Right cardiac atrium (tissue), 5 donors: ENCODE measurements around the gene LZTFL1. TPM values are rescaled to one million over a fixed set of nuclear protein-coding genes. Genes with fewer than 3 reads are reported as not detected.

ENCODE experiments used
- ATAC-seq, 2 donors: fragments of 200-7000 bp; cut with Tn5 transposase; one replicate each; pipeline versions ENCODE4 v1.8.0 to v1.9.1; 2020; ENCODE audit warnings: moderate library complexity in 2 of 2, mild to moderate bottlenecking in 1 of 2
- DNase-seq, 3 donors: peaks; one replicate each; pipeline ENCODE4 v3.0.0-alpha.2; 2020
- H3K27ac ChIP-seq: one replicate; pipeline ENCODE4 v1.5.1; 2013; ENCODE audit warnings: mild to moderate bottlenecking, low read length, control low read depth, moderate library complexity
- H3K27me3 ChIP-seq: one replicate; pipeline ENCODE4 v1.6.1; 2013; ENCODE audit not compliant: control insufficient read depth, insufficient read depth
- H3K4me1 ChIP-seq: one replicate; pipeline ENCODE4 v1.6.1; 2013; ENCODE audit warnings: low read length; ENCODE audit not compliant: control insufficient read depth, insufficient read depth
- H3K4me3 ChIP-seq: one replicate; pipeline ENCODE4 v1.5.1; 2013; ENCODE audit warnings: low read length, control low read depth
- H3K9me3 ChIP-seq: one replicate; pipeline ENCODE4 v1.6.1; 2013; ENCODE audit warnings: low read length; ENCODE audit not compliant: control insufficient read depth
- WGBS: extraction: QIAGEN DNeasy Blood & Tissue Kit; methylation state at CpG from one replicate; pipeline ENCODE4 v1.1.7; 2013; 5-methylcytosine and 5-hydroxymethylcytosine counted together
- intact Hi-C, 4 donors: fragments of 100-400 bp; cut with DNase I; formaldehyde crosslinking; loops; one replicate each; pipeline versions ENCODE4 v1.11.0 to v1.14.0; 2022 to 2023
- long read RNA-seq, 4 donors: library from polyadenylated mRNA; unstranded; transcript quantifications; one replicate each; pipeline ENCODE4 v2.0.0, GENCODE V29; 2020 to 2021
- polyA plus RNA-seq: library from polyadenylated mRNA; stranded (reverse); fragments of 200-250 nt; gene quantifications from one replicate; pipeline ENCODE4 v1.2.3, GENCODE V29; 2013
- total RNA-seq, 4 donors: library from RNA; stranded (reverse); fragmentation: NEBNext Ultra II Directional; extraction: Animal tissue kit (Norgen Biotek cat#: 25700); gene quantifications; one replicate each; pipeline ENCODE4 v1.2.1, GENCODE V29; 2021
- donor health status: healthy with polysubstance abuse.
- donor health status: DM: no; HTN: yes; CAD: no.
- donor health status: DM: no; HTN: no; CAD: no.
- donor health status: DM: no; HTN: yes; CAD: no; lungs with severe emphysema.
- donor health status: DM: yes; HTN: yes; CAD: no.

The LZTFL1 gene, protein sequence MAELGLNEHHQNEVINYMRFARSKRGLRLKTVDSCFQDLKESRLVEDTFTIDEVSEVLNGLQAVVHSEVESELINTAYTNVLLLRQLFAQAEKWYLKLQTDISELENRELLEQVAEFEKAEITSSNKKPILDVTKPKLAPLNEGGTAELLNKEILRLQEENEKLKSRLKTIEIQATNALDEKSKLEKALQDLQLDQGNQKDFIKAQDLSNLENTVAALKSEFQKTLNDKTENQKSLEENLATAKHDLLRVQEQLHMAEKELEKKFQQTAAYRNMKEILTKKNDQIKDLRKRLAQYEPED
- total RNA-seq (10 to 100 TPM; 10.1 to 13.4 (median 11.8) TPM), polyA plus RNA-seq (5.0 TPM)
- long read RNA-seq, donor 1, full-length matches to known transcripts: 11 of 14 reads
- long read RNA-seq, donor 1, partial matches to known transcripts: 1 of 14 reads
- long read RNA-seq, donor 1, other reads (novel, unspliced or antisense): 2 of 14 reads
- long read RNA-seq, donor 2, full-length matches to known transcripts: 3 of 3 reads
- long read RNA-seq, donor 2, partial matches to known transcripts: 0 of 3 reads
- long read RNA-seq, donor 2, other reads (novel, unspliced or antisense): 0 of 3 reads
- long read RNA-seq, donor 3, full-length matches to known transcripts: 21 of 24 reads
- long read RNA-seq, donor 3, partial matches to known transcripts: 2 of 24 reads
- long read RNA-seq, donor 3, other reads (novel, unspliced or antisense): 1 of 24 reads
- long read RNA-seq, donor 4, full-length matches to known transcripts: 1 of 1 reads
- long read RNA-seq, donor 4, partial matches to known transcripts: 0 of 1 reads
- long read RNA-seq, donor 4, other reads (novel, unspliced or antisense): 0 of 1 reads

DNA sequence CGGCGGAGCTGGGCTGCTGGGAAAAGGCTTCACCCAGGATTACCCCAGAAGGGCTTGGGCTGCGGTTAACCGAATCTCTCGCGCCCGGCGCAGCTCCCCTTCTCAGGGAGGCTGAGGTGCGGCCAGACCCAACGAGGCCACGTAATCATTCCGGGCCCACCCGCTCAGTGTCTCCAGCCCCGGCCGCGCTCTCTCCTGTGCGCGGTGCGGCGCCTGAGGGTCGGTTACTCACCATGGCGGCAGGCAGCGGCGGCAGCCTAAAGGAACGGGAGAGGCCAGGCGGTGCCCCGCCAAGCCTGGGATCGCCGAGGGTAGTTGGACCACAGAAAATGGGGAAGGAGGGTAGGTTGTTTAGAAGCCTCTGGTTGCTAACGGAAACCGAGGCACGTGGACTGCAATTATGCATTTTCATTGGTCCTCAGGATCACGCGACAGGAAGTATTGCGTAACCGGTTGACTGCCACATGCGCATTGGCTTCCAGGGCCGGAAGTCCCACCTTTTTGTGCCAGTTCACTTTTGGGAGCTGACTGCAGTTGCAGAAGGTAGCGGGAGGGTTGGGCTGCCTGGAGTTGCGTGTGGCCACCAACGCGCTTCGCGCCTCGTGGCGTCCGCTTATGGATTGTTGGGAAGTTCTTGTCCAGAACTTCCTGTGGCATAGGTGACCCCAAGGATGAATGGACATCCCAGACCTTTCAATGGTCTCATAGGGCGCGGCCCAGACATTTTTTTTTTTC lies at the start of gene LZTFL1:
TSS of gene LZTFL1 (minus strand) at position 363 of the 735 bp plus-strand sequence. CDS start at position 235, 128 bp downstream.
- Histone ChIP-seq H3K4me3 (peak within 1 kb of the TSS; percentile 82), H3K9me3 (no peaks in the 10 kb centered on the region), H3K27ac (peak within 1 kb of the TSS; percentile 60), H3K27me3 (no peaks in the 10 kb centered on the region), H3K4me1 (peaks cover 2% of the 10 kb centered on the region)
- DNase-seq: peak; percentile 93 to 96 (median 93)
- ATAC-seq: peak; percentile 98 to 99
- 4% methylated on average over 49 of the region's 49 CpGs for WGBS
- intact Hi-C loops: no loop called here

DNA sequence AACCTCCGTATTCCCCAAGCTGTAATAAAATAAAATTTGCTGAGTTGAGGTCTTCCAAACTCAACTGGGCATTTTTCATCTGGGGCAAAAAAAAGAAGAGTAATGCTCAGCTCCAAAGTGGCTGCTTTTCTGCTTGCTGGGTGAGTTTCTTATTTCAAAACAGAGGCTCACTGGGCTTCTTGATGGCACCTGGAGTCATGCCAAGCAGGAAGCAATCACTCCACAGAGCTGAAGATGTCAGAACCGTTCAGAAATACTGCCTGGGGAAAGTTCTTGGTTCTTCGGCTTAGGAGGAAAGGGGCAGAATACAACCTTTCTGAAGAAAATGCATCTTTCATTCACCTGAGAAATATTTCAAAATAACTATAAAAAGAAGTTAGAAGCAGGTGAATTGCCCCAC lies 48.5 kb upstream of the LZTFL1 start:
- DNase-seq (no peak), ATAC-seq (no peak)
- Histone ChIP-seq H3K4me3 (no peak overlapping the region), H3K9me3 (no peaks in the 10 kb centered on the region), H3K27ac (no peak overlapping the region), H3K4me1 (no peaks in the 10 kb centered on the region), H3K27me3 (no peaks in the 10 kb centered on the region)
- 40% methylated on average over 3 of the region's 3 CpGs for WGBS
- intact Hi-C loops: no loop called here

DNA sequence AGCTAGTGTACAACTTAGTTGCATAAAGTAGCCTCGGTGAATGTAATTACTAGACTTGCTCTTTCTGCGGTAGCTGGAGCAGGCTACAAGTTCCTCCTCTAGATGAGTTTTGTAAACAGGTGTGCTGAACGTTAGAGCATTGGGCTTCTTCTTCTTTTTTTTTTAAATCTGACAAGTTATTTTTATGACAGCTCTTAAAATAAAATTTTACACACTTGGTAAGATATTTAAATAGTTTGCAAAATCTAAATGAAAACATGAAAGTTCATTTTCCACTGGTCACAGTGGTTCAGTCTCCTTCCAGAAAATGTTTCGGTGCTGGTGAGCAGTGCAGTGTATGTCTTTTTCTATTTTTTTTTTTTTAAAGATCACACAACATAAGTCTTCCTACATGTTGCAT lies 47.4 kb upstream of the LZTFL1 start:
- Histone ChIP-seq H3K27ac (no peak overlapping the region), H3K9me3 (no peaks in the 10 kb centered on the region), H3K4me1 (no peaks in the 10 kb centered on the region), H3K4me3 (no peak overlapping the region), H3K27me3 (no peaks in the 10 kb centered on the region)
- no peak for DNase-seq
- intact Hi-C loops: no loop called here
- 80% methylated on average over 4 of the region's 4 CpGs for WGBS
- ATAC-seq: no peak

- Histone ChIP-seq H3K27ac (no peak overlapping the region), H3K9me3 (no peaks in the 10 kb centered on the region), H3K4me1 (no peaks in the 10 kb centered on the region), H3K4me3 (no peak overlapping the region), H3K27me3 (no peaks in the 10 kb centered on the region)
- intact Hi-C loops: no loop called here
- WGBS: 61% methylated on average over 7 of the region's 7 CpGs
- ATAC-seq: no peak
- DNase-seq: no peak
Measured at GRCh38 chr3:45887759-45888511, 46.0 kb upstream of the LZTFL1 start.

GRCh38 chr3:45887285-45887684 lies 45.4 kb upstream of the LZTFL1 start:
- H3K4me1 ChIP-seq: no peaks in the 10 kb centered on the region
- no peaks in the 10 kb centered on the region for H3K9me3 ChIP-seq
- no peak overlapping the region for H3K27ac ChIP-seq
- no peaks in the 10 kb centered on the region for H3K27me3 ChIP-seq
- ATAC-seq (no peak), DNase-seq (no peak)
- no peak overlapping the region for H3K4me3 ChIP-seq
- WGBS: 63% methylated on average over 4 of the region's 4 CpGs
- intact Hi-C loops: no loop called here

GRCh38 chr3:45885979-45886705 lies 44.2 kb upstream of the LZTFL1 start, which contains the start of gene CCR9:
Gene CCR9, plus strand, starts transcription at chr3:45886543. Its CDS starts 8,391 bp downstream, at chr3:45894934.
- 82% methylated on average over 9 of the region's 9 CpGs for WGBS
- H3K27me3 ChIP-seq: no peaks in the 10 kb centered on the region
- ATAC-seq: no peak
- no peaks in the 10 kb centered on the region for H3K9me3 ChIP-seq
- H3K4me1 ChIP-seq: no peaks in the 10 kb centered on the region
- H3K27ac ChIP-seq: no peak within 1 kb of the TSS
- DNase-seq: no peak
- no peak within 1 kb of the TSS for H3K4me3 ChIP-seq
- intact Hi-C loops: no loop called here

DNA sequence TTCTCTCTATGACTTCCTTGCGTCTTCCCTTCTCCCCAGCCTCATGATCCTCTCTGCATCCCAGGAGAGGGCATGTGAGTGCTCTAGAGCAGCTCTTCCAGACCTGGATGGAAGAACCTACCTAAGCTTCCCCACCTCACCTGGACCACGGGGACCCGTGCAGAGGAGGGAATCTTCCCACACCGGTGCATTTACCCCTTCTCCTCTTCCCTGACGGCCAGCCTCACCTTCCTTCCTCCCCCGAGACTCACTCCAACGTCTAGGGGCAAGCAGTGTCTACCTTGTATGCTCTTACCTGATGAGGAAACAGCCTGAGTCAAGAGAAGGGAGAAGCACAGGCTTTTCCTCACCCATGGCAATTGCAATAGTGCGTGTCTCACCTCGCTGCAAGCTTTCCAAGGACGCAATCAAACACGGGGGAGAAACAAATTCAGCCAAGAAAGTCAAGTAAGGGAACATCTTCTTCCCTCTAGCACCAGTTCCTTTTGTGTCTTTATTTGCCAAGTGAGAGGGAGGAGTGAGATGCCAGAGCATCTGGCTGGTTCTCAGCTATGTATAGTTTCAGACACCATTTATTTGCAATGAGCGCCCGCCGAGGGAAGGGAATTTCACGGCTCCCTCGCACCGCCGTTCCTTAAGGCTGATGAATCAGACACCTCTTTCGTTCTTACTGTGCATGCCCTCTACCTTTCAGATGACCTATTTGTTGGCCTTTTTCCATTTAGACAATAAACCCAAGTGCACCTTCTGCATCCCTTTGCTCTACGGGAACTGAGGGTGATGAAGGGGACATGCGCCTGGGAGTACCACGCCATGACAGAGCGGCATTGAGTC lies 42.7 kb upstream of the LZTFL1 start:
- DNase-seq (no peak), ATAC-seq (no peak)
- Histone ChIP-seq H3K4me3 (no peak overlapping the region), H3K9me3 (no peaks in the 10 kb centered on the region), H3K4me1 (no peaks in the 10 kb centered on the region), H3K27me3 (no peaks in the 10 kb centered on the region), H3K27ac (no peak overlapping the region)
- WGBS: 87% methylated on average over 23 of the region's 23 CpGs
- intact Hi-C loops: no loop called here

DNA sequence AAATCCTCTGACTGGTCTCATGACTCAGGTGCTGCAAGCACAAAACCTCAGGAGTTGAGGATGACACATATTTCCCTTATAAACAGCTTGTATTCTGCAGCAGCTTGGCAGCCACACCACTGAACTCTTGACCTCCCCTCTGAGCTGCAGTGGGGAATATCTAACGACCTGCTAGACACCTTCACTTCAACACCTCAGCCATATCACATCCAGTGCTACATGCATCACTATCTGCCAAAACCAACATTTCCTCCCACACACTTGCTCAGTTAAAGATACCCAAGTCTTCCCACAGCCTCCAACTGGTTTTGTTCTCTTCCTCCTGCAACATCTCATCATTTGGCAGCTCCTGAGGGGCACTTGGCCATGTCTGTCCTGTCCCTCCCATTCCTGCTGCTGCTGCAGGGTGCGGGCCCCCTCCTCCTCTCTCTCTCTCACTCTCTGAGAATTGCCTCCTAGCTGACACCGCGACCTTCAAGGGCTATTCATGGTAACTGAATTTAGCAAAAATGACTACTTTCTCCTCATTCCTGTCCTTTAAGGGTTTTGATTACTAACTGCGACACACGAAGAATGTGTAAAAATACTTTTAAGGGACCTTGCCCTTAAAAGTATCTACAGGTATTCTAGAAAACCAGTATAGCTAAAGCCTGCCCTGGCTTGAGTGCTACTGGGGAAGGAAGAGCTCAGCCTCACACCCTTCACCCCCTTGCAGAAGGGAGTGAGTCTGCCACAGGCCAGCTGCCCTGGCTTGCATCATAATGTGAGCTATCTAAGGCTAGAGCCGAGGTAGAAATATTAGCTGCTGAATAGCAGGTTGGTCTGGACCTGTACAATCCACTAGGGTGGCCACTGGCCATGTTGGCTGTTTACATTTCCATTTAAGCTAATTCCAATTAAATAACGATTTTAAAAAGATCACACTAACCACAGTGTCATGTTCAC lies 39.4 kb upstream of the LZTFL1 start:
- ATAC-seq (peak; percentile 28 to 75), DNase-seq (no peak)
- Histone ChIP-seq H3K9me3 (no peaks in the 10 kb centered on the region), H3K4me3 (no peak overlapping the region), H3K27me3 (no peaks in the 10 kb centered on the region), H3K4me1 (no peaks in the 10 kb centered on the region), H3K27ac (no peak overlapping the region)
- intact Hi-C loops: no loop called here
- 29% methylated on average over 8 of the region's 8 CpGs for WGBS

- 36% methylated on average over 3 of the region's 3 CpGs for WGBS
- intact Hi-C loops: no loop called here
- no peaks in the 10 kb centered on the region for H3K9me3 ChIP-seq
- no peak overlapping the region for H3K4me3 ChIP-seq
- no peak for DNase-seq
- no peak overlapping the region for H3K27ac ChIP-seq
- H3K27me3 ChIP-seq: no peaks in the 10 kb centered on the region
- no peaks in the 10 kb centered on the region for H3K4me1 ChIP-seq
- ATAC-seq: peak in 1 of 2 donors; percentile 39
Measured at GRCh38 chr3:45880725-45881077, 38.8 kb upstream of the LZTFL1 start.
